ENCODE measurements around the gene ZNF70. TPM values are rescaled to one million over a fixed set of nuclear protein-coding genes. Genes with fewer than 3 reads are reported as not detected.
A peak's percentile ranks its signal among the peaks of the same experiment; 100 is the strongest.

The ZNF70 gene
- total RNA-seq, 1 donor from 2014 or later, result 12.5 TPM

GRCh38 chr22:23779731-23780130 lies 28.8 kb upstream of the ZNF70 start:
- no peaks in the 10 kb centered on the region for H3K9me3 Mint-ChIP-seq (ENCODE audit: unreplicated experiment)
- peaks cover 3% of the 10 kb centered on the region for H3K36me3 Mint-ChIP-seq (ENCODE audit: unreplicated experiment)
- no peak overlapping the region for H3K4me3 Mint-ChIP-seq (ENCODE audit: unreplicated experiment)
- TF ChIP-seq, protein P1, sequence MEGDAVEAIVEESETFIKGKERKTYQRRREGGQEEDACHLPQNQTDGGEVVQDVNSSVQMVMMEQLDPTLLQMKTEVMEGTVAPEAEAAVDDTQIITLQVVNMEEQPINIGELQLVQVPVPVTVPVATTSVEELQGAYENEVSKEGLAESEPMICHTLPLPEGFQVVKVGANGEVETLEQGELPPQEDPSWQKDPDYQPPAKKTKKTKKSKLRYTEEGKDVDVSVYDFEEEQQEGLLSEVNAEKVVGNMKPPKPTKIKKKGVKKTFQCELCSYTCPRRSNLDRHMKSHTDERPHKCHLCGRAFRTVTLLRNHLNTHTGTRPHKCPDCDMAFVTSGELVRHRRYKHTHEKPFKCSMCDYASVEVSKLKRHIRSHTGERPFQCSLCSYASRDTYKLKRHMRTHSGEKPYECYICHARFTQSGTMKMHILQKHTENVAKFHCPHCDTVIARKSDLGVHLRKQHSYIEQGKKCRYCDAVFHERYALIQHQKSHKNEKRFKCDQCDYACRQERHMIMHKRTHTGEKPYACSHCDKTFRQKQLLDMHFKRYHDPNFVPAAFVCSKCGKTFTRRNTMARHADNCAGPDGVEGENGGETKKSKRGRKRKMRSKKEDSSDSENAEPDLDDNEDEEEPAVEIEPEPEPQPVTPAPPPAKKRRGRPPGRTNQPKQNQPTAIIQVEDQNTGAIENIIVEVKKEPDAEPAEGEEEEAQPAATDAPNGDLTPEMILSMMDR (IDR thresholded peaks at IDR 0.05), result no peak
- no peaks in the 10 kb centered on the region for H3K27me3 Mint-ChIP-seq (ENCODE audit: unreplicated experiment)
- H3K4me1 Mint-ChIP-seq (ENCODE audit: unreplicated experiment), result peaks cover 52% of the 10 kb centered on the region
- H3K27ac Mint-ChIP-seq (ENCODE audit: unreplicated experiment), result peak overlapping the region; percentile 47
- no peak for DNase-seq (ENCODE audit: extremely low spot score, unreplicated experiment)

DNA sequence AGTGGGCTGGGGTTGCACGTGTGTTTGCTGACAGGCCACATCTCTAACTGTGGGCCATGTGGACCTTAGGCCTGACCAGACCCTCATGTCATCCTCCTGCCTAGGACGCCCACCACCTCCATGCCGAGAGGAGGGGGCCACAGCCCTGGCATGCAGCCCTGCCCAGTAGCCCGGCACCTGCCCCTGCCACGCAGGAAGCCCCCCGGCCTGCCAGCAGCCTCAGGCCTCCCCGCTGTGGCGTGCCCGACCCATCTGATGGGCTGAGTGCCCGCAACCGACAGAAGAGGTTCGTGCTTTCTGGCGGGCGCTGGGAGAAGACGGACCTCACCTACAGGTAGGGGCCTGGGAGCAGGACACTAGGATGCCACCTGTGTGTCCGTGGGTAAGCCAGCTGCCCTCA lies 28.2 kb upstream of the ZNF70 start:
- no peak for DNase-seq (ENCODE audit: extremely low spot score, unreplicated experiment)
- H3K36me3 Mint-ChIP-seq (ENCODE audit: unreplicated experiment), result peaks cover 3% of the 10 kb centered on the region
- H3K27ac Mint-ChIP-seq (ENCODE audit: unreplicated experiment), result no peak overlapping the region
- TF ChIP-seq, protein P1 (IDR thresholded peaks at IDR 0.05), result no peak
- H3K9me3 Mint-ChIP-seq (ENCODE audit: unreplicated experiment), result no peaks in the 10 kb centered on the region
- H3K4me3 Mint-ChIP-seq (ENCODE audit: unreplicated experiment), result no peak overlapping the region
- H3K4me1 Mint-ChIP-seq (ENCODE audit: unreplicated experiment), result peaks cover 52% of the 10 kb centered on the region
- no peaks in the 10 kb centered on the region for H3K27me3 Mint-ChIP-seq (ENCODE audit: unreplicated experiment)

- no peaks in the 10 kb centered on the region for H3K27me3 Mint-ChIP-seq (ENCODE audit: unreplicated experiment)
- H3K9me3 Mint-ChIP-seq (ENCODE audit: unreplicated experiment), result no peaks in the 10 kb centered on the region
- TF ChIP-seq, protein P1 (IDR thresholded peaks at IDR 0.05), result no peak
- no peak overlapping the region for H3K4me3 Mint-ChIP-seq (ENCODE audit: unreplicated experiment)
- DNase-seq (ENCODE audit: extremely low spot score, unreplicated experiment), result no peak
- peaks cover 3% of the 10 kb centered on the region for H3K36me3 Mint-ChIP-seq (ENCODE audit: unreplicated experiment)
- H3K27ac Mint-ChIP-seq (ENCODE audit: unreplicated experiment), result no peak overlapping the region
- peaks cover 54% of the 10 kb centered on the region for H3K4me1 Mint-ChIP-seq (ENCODE audit: unreplicated experiment)
Observed at GRCh38 chr22:23778577-23778900, 27.6 kb upstream of the ZNF70 start.

- DNase-seq (ENCODE audit: extremely low spot score, unreplicated experiment), result no peak
- peaks cover 3% of the 10 kb centered on the region for H3K36me3 Mint-ChIP-seq (ENCODE audit: unreplicated experiment)
- H3K27me3 Mint-ChIP-seq (ENCODE audit: unreplicated experiment), result no peaks in the 10 kb centered on the region
- no peak overlapping the region for H3K4me3 Mint-ChIP-seq (ENCODE audit: unreplicated experiment)
- H3K4me1 Mint-ChIP-seq (ENCODE audit: unreplicated experiment), result peaks cover 60% of the 10 kb centered on the region
- H3K9me3 Mint-ChIP-seq (ENCODE audit: unreplicated experiment), result no peaks in the 10 kb centered on the region
- H3K27ac Mint-ChIP-seq (ENCODE audit: unreplicated experiment), result no peak overlapping the region
- TF ChIP-seq, protein P1 (IDR thresholded peaks at IDR 0.05), result no peak
Observed at GRCh38 chr22:23777776-23778576, 27.1 kb upstream of the ZNF70 start.

- Mint-ChIP-seq H3K4me3 (ENCODE audit: unreplicated experiment) (no peak overlapping the region), H3K27me3 (ENCODE audit: unreplicated experiment) (no peaks in the 10 kb centered on the region), H3K9me3 (ENCODE audit: unreplicated experiment) (no peaks in the 10 kb centered on the region), H3K4me1 (ENCODE audit: unreplicated experiment) (peaks cover 54% of the 10 kb centered on the region), H3K36me3 (ENCODE audit: unreplicated experiment) (no peaks in the 10 kb centered on the region), H3K27ac (ENCODE audit: unreplicated experiment) (peak overlapping the region; percentile 61)
- DNase-seq (ENCODE audit: extremely low spot score, unreplicated experiment), result no peak
- TF ChIP-seq, protein P1 (IDR thresholded peaks at IDR 0.05), result peak; percentile 10
Observed at GRCh38 chr22:23775779-23776375, 25.0 kb upstream of the ZNF70 start.
